Loucy (cell line): ENCODE data around the gene PIM3.

ENCODE experiments used
- CTCF ChIP-seq: fragments of 200-600 bp; sonication (generic); conservative IDR thresholded peaks from 2 replicates; pipeline ENCODE4 v1.5.1; 2014; ENCODE audit warnings: mild to moderate bottlenecking, antibody characterized with exemption, low read length
- EZH2phosphoT487 ChIP-seq: fragments of 200-600 bp; IDR thresholded peaks from 2 replicates; pipeline ENCODE4 v1.6.1; 2018; ENCODE audit warnings: antibody characterized with exemption, mild to moderate bottlenecking, moderate library complexity, borderline replicate concordance

DNA sequence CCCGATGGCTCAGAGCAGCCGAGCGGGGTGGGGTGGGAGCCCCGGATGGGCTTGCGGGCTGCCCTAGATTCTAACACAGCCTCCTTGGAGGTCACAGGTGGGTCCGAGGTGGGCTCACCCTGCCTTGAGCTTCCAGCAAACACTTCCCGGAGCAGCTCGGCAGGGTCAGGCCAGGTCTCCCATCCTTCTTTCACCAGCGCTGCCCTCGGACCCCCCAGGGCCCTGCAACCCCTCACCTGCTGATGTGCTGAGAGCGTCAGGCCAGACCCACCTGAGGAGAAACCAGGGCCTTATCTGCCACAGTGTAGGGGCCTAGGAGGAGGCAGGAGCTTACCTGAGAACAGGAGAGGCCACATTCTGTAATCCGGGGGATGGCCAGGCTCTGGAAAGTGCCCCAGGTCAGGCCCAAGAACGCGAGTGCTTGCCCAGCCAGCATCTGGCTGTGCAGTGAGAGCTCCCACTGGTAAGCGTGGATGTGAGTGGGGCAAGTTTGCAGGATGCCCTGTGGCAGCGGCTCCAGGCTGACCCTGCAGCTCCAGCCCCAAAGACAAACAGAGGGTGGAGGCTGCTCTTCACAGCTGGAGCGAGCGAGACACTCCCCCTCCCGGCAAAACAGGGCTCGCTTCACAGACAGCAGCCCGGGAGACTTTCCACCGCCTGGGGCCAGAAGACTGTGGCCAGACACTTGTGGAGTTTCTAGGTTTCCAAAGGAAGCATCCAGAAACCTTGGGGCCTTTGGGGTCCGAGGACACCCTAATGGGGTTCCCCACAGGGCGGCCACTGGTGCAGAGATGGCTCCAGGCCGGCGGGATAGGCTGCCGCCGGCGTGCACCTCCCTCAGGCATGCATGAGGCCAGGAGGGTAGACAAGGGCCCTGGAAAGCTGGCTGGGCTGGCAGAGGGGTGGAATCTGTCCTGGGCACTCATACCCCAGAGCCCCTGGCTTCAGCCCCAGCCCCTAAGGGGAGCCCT, 51.9 kb downstream of the PIM3 start, which contains the start of gene IL17REL:
- TF ChIP-seq CTCF = no peak
- TF ChIP-seq EZH2phosphoT487 = no peak
